Hematopoietic multipotent progenitor cell treated with erythropoietin and hydrocortisone succinate and interleukin-3 and kit ligand, for 4 days (in vitro differentiated cells): Measurements from ENCODE around the gene C19orf44.

ENCODE experiments used
- DNase-seq: peaks from one replicate; pipeline ENCODE4 v3.0.0-alpha.2; 2015

The C19orf44 gene

GRCh38 chr19:16518483-16519229, 22.5 kb downstream of the C19orf44 start:
- no peak for DNase-seq

- DNase-seq, result no peak
Observed at GRCh38 chr19:16519230-16519687, 23.1 kb downstream of the C19orf44 start.

- DNase-seq, result no peak
Observed at GRCh38 chr19:16520074-16520973, 24.1 kb downstream of the C19orf44 start.

GRCh38 chr19:16520986-16521624, 24.9 kb downstream of the C19orf44 start:
- no peak for DNase-seq

- DNase-seq, result no peak
Observed at GRCh38 chr19:16521715-16522289, 25.6 kb downstream of the C19orf44 start.

GRCh38 chr19:16522559-16523377, 26.6 kb downstream of the C19orf44 start:
- DNase-seq, result no peak

- no peak for DNase-seq
Observed at GRCh38 chr19:16524991-16525734, 29.0 kb downstream of the C19orf44 start.

- DNase-seq, result no peak
Observed at GRCh38 chr19:16525751-16526481, 29.7 kb downstream of the C19orf44 start.

- no peak for DNase-seq
Observed at GRCh38 chr19:16527334-16527935, 31.2 kb downstream of the C19orf44 start.

GRCh38 chr19:16527971-16528521, 31.9 kb downstream of the C19orf44 start:
- peak; percentile 65 for DNase-seq

- no peak for DNase-seq
Observed at GRCh38 chr19:16529466-16530144, 33.4 kb downstream of the C19orf44 start.

GRCh38 chr19:16530540-16531379, 34.6 kb downstream of the C19orf44 start:
- no peak for DNase-seq

- DNase-seq, result no peak
Observed at GRCh38 chr19:16531380-16531669, 35.1 kb downstream of the C19orf44 start.

- no peak for DNase-seq
Observed at GRCh38 chr19:16532440-16533234, 36.4 kb downstream of the C19orf44 start.

GRCh38 chr19:16535381-16535780, 39.2 kb downstream of the C19orf44 start:
- no peak for DNase-seq

GRCh38 chr19:16536130-16536529, 39.9 kb downstream of the C19orf44 start:
- no peak for DNase-seq

- DNase-seq, result no peak
Observed at GRCh38 chr19:16537111-16537510, 40.9 kb downstream of the C19orf44 start.

- DNase-seq, result no peak
Observed at GRCh38 chr19:16540948-16541347, 44.8 kb downstream of the C19orf44 start.
